Measurements from ENCODE around the gene SHANK3. TPM values are rescaled to one million over a fixed set of nuclear protein-coding genes. Genes with fewer than 3 reads are reported as not detected.

SHANK3 gene
- total and polyA plus RNA-seq, 2 experiments from 2014 or later: 0.52 to 4.9 TPM

DNA sequence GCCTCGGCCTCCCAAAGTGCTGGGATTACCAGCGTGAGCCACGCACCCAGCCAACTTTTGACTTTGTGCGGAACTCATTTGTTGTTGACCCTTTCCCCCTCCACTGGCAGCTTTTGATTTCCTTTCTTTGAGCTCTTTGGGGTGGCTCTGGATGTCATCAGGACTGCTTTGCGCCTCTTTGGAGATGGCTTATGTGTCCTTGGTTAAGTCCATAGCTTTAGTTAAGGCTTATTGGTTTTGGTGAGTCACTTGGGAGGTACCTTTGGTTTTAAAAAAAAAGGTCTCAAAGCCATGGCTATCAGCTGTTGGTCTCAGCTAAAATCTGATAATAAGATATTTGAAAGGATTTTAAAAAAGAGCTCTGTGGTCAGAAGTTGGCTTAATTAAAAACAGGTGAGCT lies 39.5 kb upstream of the SHANK3 start:
- H3K4me1 ChIP-seq (ENCODE audit: insufficient read depth): no peaks in the 10 kb centered on the region
- H3K36me3 Mint-ChIP-seq (ENCODE audit: low read depth): no peaks in the 10 kb centered on the region
- H3K27me3 ChIP-seq (ENCODE audit: insufficient read depth): peaks cover 12% of the 10 kb centered on the region
- no peak overlapping the region for H3K4me2 ChIP-seq
- no peaks in the 10 kb centered on the region; the same call in 1 of the 2 replicates for H4K20me1 ChIP-seq (replicated peaks; ENCODE audit: insufficient read depth)
- H3K4me3 Mint-ChIP-seq: no peak overlapping the region
- peaks cover 7% of the 10 kb centered on the region for H3K27me3 Mint-ChIP-seq (ENCODE audit: insufficient read depth, low read depth, poor library complexity)
- no peaks in the 10 kb centered on the region for H3K9me3 Mint-ChIP-seq
- H3K27ac ChIP-seq (ENCODE audit: low read depth): no peak overlapping the region
- H3K4me3 ChIP-seq: no peak overlapping the region
- peaks cover 6% of the 10 kb centered on the region for H3K4me1 Mint-ChIP-seq
- no peaks in the 10 kb centered on the region for H3K79me2 ChIP-seq (replicated peaks; ENCODE audit: insufficient read depth)
- H3F3A ChIP-seq (replicated peaks; ENCODE audit: low read depth): peaks cover 6% of the 10 kb centered on the region; the same call in 1 of the 2 replicates
- no peak for TF ChIP-seq NANOG (IDR thresholded peaks at IDR 0.05; ENCODE audit: borderline replicate concordance)
- TF ChIP-seq STAT1 (IDR thresholded peaks at IDR 0.05; ENCODE audit: unreplicated experiment): no peak
- TF ChIP-seq POLR2AphosphoS5 (IDR thresholded peaks at IDR 0.05; ENCODE audit: low read depth): no peak
- no peak for TF ChIP-seq REST (IDR thresholded peaks at IDR 0.05; ENCODE audit: unreplicated experiment)
- no peak for TF ChIP-seq CREB1 (CRISPR knock-in tag; IDR thresholded peaks at IDR 0.05; ENCODE audit: low read depth)
- TF ChIP-seq ZNF331 (CRISPR knock-in tag; IDR thresholded peaks at IDR 0.05; ENCODE audit: low read depth): no peak
- no peak for TF ChIP-seq ZNF462 (CRISPR knock-in tag; IDR thresholded peaks at IDR 0.05)
- no peak for TF ChIP-seq EZH2 (IDR thresholded peaks at IDR 0.05; ENCODE audit: low read depth, unreplicated experiment)
- TF ChIP-seq, protein P1, sequence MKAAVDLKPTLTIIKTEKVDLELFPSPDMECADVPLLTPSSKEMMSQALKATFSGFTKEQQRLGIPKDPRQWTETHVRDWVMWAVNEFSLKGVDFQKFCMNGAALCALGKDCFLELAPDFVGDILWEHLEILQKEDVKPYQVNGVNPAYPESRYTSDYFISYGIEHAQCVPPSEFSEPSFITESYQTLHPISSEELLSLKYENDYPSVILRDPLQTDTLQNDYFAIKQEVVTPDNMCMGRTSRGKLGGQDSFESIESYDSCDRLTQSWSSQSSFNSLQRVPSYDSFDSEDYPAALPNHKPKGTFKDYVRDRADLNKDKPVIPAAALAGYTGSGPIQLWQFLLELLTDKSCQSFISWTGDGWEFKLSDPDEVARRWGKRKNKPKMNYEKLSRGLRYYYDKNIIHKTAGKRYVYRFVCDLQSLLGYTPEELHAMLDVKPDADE (IDR thresholded peaks at IDR 0.05): no peak
- no peak for TF ChIP-seq ZNF114 (CRISPR knock-in tag; IDR thresholded peaks at IDR 0.05)
- no peak for TF ChIP-seq EZH2phosphoT487 (IDR thresholded peaks at IDR 0.05; ENCODE audit: unreplicated experiment)
- TF ChIP-seq CTCF (conservative IDR thresholded peaks at IDR 0.05; ENCODE audit: low read depth in 2 of 2): no peak
- no peak for TF ChIP-seq JUNB (IDR thresholded peaks at IDR 0.05; ENCODE audit: unreplicated experiment)
- H3K27ac Mint-ChIP-seq: no peak overlapping the region
- H2AFZ ChIP-seq: no peak overlapping the region
- H3K36me3 ChIP-seq (ENCODE audit: insufficient read depth): no peaks in the 10 kb centered on the region
- ATAC-seq: no peak
- no peaks in the 10 kb centered on the region for H3K9me2 ChIP-seq (ENCODE audit: insufficient read depth)
- DNase-seq (ENCODE audit: low spot score): no peak
